GF-D8 (cell line): ENCODE results near the gene KCTD16.

Source experiments
- DNase-seq: peaks from one replicate; lab custom pipeline; 2025; lab: John Stamatoyannopoulos, UW

KCTD16 gene

DNA sequence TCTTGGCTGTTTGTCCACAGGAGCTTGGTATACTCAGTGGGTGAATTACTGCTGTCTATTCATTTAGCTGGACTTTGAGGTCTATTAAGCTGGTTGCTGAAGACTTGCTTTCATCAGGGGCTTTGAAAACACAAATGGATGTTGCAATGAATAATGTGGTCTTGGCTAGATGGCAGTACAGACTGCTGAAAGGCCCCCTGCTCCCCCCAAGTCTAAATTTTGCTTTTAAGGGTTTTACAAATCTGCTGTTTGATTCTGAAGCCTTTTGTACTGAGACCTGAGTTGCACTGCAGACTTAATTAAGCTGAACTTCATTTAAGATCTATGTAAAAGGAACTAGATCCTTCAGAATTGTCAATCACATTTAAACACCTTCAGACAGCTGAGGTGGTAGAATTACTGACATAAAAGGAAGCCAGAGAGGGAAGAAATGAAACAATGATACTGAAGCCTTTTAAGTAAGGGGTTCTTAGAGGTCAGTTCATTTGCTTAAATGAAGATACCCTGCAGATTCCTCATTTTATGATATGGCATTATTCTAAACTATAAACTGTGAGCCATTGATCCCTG lies 37.3 kb downstream of the KCTD16 start:
- no peak for DNase-seq

DNA sequence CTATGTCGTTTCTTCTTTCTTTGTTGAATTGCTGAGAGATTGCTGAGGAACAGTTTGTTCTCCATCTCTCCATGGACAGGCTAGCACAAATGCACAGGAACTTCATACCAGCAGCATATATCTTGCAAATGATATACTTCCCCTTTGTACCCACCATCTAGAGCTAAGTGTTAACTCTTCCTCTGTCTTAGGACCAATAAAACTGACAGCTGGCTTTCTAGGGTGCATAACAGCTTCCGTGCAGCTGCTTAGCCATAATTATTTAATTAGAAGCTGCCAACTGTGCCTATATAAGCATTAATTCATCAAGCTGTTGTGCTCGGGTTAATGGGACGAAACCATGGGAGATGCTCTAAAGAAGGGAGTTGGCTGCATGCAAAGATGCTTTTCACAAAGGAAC lies 38.7 kb downstream of the KCTD16 start:
- DNase-seq, result no peak

DNA sequence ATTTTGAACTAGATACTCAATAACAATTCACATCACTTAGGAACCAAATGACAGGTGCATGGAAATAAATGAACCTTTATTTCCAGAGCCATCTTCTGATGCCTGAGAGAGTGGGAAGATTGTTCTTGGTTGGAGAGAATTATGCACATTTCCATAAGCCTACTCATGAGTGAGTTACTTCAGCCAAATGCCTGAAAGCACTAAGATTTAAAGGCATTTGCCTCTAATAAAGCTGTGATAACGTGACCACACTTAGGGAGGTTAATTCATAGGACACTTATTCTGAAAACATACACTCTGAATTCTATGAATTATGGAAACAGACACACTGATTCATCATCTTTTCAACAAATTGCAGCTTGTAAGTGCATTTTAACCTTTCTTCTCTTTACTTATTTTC lies 40.0 kb downstream of the KCTD16 start:
- DNase-seq, result no peak

DNA sequence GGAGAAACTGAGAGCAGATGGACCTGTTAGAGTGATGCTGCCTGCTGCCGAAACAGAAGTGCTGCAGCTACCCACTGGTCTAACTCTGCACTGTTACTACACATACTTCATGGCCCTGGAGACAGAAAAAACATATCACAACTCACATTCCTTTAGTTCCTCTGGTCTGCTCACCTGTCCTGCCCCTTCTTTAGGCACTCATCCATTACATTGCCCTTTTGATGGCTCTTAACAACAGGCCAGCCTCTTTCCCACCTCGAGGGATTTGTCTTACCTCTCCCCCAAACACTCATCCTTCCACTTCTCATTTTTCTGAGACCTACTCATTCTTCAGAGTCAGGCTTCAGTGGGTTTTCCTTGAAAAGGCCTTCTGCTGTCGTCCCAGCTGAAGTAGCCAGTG lies 49.2 kb downstream of the KCTD16 start:
- no peak for DNase-seq

DNA sequence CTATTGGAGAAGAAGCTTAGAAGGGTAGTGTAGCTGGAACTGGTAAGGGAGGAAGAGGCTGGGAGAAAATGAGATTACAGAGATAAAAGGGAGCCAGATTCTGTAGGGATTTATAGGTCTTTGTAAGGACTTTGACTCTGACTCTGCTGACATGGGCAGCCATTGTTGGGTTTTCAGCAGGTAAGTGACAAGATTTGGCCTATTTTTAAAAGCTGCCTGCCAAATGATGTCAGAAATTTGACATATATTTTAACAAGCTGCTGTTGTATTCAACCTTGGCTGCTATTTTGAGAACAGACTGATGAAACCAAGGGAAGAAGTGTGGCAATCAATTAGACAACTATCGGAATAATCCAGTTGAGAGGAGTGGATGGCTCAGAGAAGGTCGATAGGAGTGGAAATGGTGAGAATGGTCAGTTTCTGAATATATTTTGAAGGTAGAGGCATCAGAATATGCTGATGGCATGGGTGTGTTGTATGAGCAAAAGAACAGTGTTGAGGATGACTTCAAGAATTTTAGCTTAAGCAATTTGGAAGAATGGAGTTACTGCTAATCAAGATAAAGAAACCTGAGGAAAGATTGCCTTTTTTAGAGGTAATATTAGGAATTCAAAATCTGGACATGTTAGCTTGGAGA lies 56.8 kb downstream of the KCTD16 start:
- no peak for DNase-seq

DNA sequence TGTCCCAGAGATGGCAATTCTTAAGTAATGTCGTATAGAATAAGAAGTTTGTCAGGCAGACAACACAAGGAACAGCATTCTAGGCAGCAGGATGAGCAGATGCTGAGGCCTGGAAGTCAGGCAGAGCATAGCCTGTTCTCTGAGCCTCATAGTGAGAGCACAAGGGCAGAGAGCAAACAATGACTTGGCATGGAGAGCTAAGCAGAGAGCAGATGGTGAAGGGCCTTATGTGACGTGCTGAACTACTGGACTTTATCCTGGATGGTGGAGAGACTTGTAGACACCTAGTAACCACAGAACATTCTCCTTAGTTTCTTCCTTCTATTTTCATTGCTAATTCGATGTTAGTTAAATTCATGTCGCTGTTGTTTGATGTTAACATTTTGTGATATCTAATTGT lies 60.1 kb downstream of the KCTD16 start:
- no peak for DNase-seq

DNA sequence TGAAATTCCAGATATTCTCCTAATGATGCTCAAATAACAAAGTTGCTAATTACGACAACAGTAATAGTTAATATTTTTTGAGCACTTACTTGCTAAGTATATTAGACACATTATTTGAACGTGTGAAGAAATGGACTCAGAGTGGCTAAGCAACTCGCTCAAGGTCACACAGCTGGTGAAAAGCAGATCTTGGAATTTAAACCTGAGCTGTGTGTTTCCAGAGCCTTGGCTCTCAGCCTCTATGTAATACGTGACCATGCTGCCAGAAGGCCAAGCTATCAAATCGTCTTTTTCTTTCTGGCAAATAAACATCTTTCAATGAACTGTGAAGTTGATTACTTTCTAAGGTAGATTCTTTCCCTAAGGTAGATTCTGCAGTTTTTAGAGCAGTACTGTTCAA lies 61.6 kb downstream of the KCTD16 start:
- DNase-seq, result no peak

DNA sequence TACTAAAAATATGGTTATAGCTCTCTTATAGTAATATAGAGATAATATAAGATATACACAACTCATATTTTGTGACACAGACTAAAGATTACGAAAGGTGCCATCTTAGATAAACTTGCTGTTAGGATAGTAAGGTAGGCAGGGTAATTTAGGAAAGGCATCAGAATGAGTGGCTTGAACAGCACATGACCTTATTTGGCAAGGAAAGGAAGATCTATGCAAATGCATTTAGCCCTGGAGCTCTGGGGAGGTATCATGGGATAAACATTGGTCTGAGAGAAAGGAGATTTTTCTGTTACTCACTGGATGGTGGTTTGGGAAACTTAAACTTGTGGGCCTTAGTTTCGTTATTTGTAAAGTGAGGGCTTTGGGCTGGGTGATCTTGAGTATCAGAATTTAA lies 65.8 kb downstream of the KCTD16 start:
- no peak for DNase-seq

DNA sequence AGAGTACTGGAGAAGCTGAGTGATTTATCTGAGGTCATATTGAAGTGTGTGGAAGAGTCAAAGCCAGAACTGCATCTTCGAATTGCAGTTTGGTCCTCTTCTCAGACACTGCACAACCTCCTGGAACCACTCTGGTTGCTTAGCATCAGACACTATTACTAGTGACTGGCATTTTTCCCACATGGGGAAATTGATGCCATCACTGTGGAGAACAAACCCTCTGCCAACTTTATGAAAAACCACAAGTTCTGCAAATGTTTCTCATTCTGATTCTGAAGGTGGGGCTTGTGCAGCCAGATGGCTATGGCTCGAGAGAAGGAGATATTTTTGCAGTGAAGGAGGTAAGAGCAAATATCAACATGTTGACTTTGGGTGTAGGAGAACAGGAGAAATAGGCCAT lies 67.2 kb downstream of the KCTD16 start:
- DNase-seq, result no peak

DNA sequence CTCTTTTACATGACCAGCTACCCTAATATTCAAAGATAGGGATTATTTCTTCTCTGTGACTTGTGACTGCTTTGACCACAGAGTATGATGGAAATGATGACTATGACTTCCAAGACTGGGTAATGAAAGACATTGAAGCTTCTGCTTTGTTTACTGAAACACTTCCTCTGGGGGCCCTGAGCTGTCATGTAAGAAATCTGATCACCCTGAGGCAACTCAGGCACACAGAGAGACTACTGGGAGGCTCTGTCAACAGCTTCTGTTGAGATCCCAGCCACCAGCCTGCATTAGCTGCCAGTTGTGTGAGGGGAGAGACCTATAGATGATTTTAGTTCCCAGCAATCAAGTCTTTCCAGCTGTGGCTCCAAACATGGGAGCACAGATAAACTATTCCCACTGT lies 76.5 kb downstream of the KCTD16 start:
- DNase-seq, result no peak

DNA sequence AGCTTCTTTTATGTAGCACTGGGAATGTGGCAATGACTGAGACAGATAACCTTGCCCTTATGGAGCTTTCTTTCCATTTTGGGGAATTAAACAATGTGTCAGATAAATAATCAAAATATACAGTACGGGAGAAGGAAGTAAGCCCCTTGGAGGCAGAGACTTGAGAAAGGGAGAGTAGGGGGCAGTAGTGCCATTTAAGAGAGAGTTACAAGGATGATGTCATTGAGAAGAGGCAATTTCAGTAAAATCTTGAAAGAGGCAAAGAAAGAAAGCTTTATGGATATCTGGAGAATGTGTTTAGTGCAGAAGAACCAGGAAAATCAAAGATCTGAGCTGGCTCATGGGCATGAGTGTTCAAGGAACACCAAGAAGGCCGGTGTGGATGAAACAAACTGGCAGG lies 77.3 kb downstream of the KCTD16 start:
- DNase-seq, result no peak

DNA sequence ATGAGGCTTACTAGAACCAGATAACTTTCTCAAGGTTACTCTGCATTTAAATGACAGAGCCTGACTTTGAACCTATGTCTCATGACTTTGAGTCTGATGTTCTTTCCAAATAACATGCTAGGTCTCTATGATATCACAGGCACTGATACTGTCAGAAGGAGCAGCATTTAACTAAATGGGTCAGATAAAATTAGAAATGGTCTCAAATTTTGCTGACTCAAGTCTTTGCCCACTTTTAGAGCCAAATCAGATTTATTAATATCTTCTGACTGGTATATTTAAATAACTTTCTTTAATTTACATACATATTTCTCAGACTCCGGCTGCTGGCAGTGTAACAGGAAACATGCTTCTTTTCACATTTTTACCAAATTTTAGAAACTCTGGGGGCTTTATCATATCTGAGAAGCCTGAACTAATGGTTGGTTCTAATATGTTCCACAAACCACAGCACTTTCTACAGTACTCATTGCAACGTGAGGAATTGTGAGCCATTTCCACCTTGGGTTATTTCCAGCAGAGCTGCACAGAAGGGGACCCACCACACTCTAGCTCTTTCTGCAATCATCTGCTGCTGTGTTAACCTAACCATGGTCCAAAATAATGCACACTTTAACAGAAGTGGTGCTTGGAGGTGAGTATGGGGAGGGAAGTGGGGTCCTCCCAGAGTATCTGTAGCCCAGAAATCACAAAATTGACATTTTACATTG lies 79.2 kb downstream of the KCTD16 start:
- DNase-seq, result no peak

DNA sequence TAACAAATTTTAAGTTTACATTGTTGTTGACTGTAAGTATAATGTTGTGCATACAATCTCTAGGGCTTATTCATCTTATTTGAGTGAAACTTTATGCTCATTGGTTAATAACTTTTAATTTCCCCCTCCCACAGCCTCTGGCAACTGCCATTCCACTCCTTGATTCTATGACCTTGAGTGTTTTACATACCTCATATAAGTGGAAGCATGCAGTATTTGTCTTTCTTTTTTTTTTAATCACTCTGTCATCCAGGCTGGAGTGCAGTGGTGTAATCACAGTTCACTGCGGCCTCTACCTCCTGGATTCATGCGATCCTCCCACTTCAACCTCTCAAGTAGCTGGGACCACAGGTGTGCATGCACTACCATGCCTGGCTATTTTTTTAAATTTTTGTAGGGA lies 83.9 kb downstream of the KCTD16 start:
- no peak for DNase-seq

DNA sequence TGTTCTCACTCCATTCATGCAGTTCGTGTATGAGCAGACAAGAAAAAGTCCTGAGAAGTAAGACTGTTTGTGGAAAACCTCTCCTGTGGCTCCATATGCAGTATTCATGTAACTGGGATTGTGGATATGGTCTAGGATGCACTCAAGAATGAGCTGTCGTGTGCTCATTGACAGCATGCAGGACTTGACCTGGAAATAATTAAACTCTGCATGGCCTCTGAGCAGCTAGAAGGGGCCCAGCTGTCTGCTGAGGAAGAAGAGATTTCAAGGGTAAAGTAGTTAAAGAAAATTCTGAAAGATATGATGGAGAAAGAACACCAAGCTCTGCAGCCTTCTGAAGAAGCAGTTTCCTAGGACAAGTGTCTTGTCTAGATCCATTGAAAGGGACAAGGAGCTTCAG lies 89.4 kb downstream of the KCTD16 start:
- DNase-seq, result no peak

DNA sequence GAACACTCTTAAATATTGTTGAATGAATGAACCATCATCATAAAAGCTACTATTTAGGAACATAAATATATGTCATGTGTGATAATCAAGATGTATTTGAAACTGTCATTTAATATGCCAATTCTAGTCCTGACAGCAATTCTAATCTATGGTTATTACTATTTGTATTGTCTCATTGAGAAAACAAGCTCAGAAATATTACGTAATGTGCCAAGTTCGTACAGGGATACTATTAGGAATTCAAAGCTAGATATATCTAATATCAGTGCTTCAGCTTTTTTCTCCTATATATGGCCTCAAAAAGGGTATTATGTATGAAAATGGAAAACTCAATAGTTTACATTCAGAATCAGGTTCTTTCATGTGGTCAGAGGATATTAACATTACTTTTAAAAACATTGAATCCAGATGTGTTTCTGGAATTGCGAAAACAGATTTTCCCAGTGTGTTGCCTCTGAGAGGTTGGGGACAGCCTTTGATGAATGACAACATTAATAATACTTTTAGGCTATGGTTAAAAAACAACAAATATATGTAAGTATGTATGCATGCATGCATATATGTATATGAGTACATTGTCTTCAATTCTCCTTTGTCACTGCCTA lies 95.1 kb downstream of the KCTD16 start:
- DNase-seq, result no peak

DNA sequence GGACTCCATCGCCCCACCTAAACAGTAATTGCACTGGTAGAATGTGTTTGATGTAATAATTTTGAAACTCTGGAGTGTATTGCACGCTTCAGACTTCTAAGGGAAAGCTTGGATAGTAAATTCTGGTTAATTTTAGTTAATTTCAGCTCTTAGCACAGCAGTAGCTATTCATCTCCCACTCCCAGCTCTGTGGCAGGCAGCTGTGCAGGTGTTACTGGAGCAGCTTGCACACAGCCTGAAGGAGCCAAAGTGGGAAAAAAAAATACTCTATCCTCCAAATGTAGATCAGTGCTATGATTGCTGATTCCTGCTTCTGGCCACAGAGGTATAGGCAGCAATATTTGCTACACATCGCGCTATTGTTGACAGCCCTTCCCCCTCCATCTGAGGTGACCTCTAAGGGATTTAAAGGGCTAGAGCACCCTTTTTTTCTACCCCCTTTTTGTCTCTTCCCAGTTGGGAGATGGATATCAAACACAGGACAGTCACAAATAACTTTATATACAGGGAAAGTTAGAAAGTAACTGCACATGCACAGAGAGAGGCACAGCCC lies 97.4 kb downstream of the KCTD16 start:
- no peak for DNase-seq

DNA sequence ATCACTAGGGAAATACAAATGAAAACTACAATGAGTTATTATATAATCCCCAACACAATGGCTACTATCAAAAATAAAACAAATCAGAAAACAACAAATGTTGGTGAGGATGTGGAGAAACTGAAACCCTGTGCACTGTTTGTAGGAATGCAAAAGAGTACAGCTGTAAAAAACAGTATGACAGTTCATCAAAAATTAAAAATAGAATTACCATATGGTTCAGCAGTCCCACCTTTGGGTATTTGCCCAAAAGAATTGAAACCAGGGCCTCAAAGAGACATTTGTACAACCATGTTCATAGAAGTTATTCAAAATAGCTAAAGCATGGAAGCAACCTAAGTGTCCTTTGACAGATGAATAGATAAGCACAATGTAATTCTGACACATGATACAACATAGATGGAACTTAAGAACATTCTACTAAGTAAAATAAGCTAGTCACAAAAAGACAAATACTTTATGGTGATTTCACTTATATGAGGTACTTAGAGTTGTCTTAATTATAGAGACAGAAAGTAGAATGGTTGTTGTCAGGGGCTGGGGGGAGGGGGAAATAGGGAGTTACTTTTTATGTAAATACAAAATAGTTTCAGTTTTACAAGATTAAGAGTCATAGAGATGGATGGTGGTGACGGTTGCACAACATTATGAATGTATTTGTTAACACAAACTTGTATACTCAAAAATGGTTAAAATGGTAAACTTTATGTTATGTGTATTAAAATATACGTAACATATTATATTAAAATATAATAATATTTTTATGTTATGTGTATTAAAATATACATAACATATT lies 102.8 kb downstream of the KCTD16 start:
- no peak for DNase-seq

DNA sequence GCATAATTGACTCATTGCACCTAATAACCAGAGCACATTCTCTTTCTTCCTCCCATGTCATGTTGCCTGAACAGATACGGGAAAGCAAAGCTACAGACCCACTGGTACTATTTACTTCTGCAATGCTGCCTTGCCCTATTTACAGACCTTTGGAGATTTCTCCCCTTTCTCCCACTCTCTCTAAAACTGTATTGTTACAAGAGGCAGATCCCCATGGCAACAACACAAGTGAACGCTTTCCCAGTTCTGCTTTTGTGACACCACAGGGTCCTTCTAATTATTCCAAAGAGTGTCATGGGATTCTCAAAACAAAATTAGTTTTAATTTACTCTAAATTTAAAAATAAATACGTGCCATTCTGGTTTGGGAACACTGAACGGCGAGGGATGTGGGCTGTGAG lies 104.7 kb downstream of the KCTD16 start:
- DNase-seq, result no peak

DNA sequence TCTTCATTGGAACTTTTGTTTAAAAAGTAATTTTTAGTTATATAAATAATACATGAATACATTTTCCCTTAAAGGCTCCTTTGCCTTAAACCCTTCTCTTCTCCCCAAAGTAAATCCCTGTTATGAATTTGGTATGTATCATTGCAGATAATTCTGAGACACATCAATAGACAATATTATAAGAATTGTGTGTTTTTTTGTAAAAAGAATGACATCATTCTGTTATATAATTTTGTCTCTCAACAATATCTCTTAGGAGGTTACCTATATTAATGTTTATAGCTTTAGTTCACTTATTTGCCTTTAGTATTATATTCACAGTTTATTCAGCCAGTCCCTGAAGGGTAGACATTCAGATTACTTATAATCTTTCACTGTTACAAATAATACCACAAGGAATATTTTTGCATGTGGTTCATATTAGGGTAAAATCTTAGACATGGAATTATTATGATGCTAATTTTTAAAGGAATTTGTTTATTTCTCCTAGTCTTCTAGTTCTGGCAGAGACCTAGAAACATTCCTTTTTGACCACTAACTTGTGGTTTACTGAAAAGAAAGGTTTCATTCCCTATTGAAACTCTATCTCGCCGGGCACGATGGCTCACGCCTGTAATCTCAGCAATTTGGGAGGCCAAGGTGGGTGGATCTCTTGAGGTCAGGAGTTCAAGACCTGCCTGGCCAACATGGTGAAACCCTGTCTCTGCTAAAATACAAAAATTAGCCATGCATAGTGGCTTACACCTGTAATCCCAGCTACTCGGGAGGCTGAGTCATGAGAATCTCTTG lies 105.6 kb downstream of the KCTD16 start:
- DNase-seq, result no peak

DNA sequence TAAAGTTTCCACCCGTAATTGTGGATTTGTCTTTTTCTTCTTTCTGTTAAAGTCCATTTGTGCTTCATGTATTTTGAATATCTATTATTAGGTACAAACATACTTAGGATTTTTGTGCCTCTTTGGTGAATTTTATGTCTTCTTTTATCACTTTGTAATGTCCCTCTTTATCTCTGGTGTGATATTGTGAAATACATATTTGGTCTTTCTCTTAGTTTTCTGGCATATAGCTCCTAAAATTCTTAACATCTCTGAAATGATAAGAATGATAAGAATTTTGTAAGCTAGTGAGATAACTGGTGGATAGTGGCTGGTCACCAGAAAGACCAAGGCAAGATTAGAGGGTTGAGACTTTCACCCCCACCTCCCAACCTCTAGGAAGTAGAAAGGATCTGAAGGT lies 111.1 kb downstream of the KCTD16 start:
- DNase-seq, result no peak

DNA sequence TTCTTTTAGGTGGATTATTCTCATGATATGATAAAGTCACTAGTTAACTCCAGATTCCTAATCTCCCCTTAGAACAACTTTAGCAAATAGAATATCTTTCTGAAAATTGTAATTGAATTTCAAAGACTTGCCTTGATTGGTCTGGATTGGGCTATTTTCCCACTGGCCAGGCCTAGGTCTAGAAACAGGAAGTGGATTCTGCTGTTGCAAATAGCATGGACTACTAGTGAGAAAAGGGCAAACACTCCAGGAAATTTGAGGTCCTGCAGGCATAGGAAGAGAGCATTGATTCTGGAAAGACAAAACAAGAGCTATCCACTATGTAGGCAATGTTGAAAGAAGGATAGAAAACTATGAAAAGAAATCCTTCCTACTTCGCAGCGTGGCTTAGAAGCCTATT lies 113.4 kb downstream of the KCTD16 start:
- DNase-seq, result no peak
